PFSK-1 (cell line): ENCODE measurements around the gene NAT8L.

Source experiments
- FOXP2 ChIP-seq: optimal IDR thresholded peaks from 2 replicates; pipeline ENCODE3; 2011; ENCODE audit warnings: borderline replicate concordance, control low read depth, inconsistent platforms; ENCODE audit not compliant: insufficient read depth; ENCODE audit errors: extremely low read length, extremely low read depth
- POLR2AphosphoS5 ChIP-seq: IDR thresholded peaks from 2 replicates; pipeline ENCODE4 v1.6.1; 2012; ENCODE audit warnings: low read depth, mild to moderate bottlenecking, control low read depth, low read length, moderate library complexity
- REST ChIP-seq, 2 experiments: IDR thresholded peaks; 2 replicates each; pipeline versions ENCODE4 v1.6.1 to v1.8.0; 2011 to 2012; ENCODE audit warnings: low read depth in 2 of 2, low read length in 2 of 2, control low read depth in 1 of 2, inconsistent platforms in 1 of 2, mild to moderate bottlenecking in 1 of 2, moderate library complexity in 1 of 2; ENCODE audit not compliant: insufficient read depth in 1 of 2
- SIN3A ChIP-seq: IDR thresholded peaks from 2 replicates; pipeline ENCODE4 v1.6.1; 2012; ENCODE audit warnings: mild to moderate bottlenecking, low read length, moderate library complexity, borderline replicate concordance; ENCODE audit not compliant: insufficient read depth
- TAF1 ChIP-seq: IDR thresholded peaks from 2 replicates; pipeline ENCODE4 v1.6.1; 2012; ENCODE audit warnings: low read length, control low read depth, borderline replicate concordance; ENCODE audit not compliant: insufficient read depth

NAT8L gene

GRCh38 chr4:2025817-2026216 is 33.3 kb upstream of the NAT8L start:
- no peak for TF ChIP-seq REST (IDR thresholded peaks at IDR 0.05; ENCODE audit: insufficient read depth in 1 of 2, low read depth in 2 of 2, low read length in 2 of 2)
- TF ChIP-seq POLR2AphosphoS5: no peak
- no peak for TF ChIP-seq TAF1
- TF ChIP-seq FOXP2: no peak
- no peak for TF ChIP-seq SIN3A

- TF ChIP-seq REST (IDR thresholded peaks at IDR 0.05; ENCODE audit: insufficient read depth in 1 of 2, low read depth in 2 of 2, low read length in 2 of 2) (no peak), POLR2AphosphoS5 (no peak), TAF1 (no peak), SIN3A (no peak), FOXP2 (no peak)
Measured at GRCh38 chr4:2036327-2036726, 22.8 kb upstream of the NAT8L start.

- no peak for TF ChIP-seq REST (IDR thresholded peaks at IDR 0.05; ENCODE audit: insufficient read depth in 1 of 2, low read depth in 2 of 2, low read length in 2 of 2)
- no peak for TF ChIP-seq SIN3A
- no peak for TF ChIP-seq TAF1
- no peak for TF ChIP-seq POLR2AphosphoS5
- no peak for TF ChIP-seq FOXP2
Measured at GRCh38 chr4:2036866-2037265, 22.3 kb upstream of the NAT8L start.

- TF ChIP-seq REST (IDR thresholded peaks at IDR 0.05; ENCODE audit: insufficient read depth in 1 of 2, low read depth in 2 of 2, low read length in 2 of 2): no peak
Measured at GRCh38 chr4:2040391-2041238, 18.5 kb upstream of the NAT8L start.
